Raji (cell line): ENCODE results near the gene MUC21.

Experiments
- POLR2A ChIP-seq: IDR thresholded peaks from 2 replicates; pipeline ENCODE4 v1.6.1; 2011; ENCODE audit warnings: low read depth, low read length, control low read depth; ENCODE audit not compliant: insufficient read depth

The MUC21 gene

DNA sequence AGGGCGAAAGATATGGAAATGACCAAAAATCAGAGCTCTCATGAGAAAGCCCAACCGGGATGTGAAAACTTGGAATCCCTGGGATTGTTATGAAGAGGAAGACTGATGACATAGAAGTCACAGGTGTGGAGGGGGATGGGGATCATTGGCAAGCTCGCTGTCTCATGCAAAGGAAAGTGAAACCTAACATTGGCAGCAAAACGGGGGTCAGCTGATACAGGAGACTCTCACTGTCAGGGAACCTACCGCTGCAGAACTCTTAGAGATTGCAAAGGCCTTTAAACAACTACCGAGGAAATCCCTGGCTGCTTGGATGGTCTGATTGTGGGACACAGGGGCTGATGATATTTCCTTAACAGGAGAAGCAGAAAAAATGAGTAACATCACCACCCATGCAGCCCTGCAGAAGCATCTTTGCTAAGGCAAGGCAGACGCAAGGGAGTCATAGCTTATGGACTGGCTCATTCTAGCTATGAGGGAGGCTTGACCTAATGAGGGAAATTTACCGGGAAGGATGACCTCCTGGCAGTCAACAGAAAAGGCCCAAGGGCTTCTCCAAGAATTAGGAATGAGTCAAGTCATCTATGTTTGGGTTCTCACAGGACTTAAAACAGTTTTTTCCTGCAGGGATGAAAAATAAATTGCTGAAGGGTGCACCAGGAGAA, 7.0 kb downstream of the MUC21 start:
- TF ChIP-seq POLR2A: no peak

DNA sequence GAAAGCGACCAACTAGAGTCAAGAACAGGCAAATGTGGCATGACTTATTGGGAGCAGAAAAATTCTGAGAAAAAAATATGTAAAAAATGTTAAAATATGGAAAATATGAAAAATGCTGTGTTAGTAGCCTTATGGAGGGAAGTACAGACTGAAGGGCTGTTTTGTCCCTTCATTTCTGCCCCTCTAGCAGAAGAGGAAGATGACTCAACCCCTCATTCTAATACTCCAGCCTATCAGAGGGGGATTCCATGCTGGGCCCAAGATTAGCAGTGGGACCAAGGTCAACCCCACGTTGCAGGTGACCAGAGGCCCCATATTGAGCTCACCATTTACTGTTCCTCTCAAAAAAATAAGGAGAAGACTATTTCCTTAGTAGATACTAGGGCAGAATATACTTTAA, 8.4 kb downstream of the MUC21 start:
- TF ChIP-seq POLR2A: no peak

DNA sequence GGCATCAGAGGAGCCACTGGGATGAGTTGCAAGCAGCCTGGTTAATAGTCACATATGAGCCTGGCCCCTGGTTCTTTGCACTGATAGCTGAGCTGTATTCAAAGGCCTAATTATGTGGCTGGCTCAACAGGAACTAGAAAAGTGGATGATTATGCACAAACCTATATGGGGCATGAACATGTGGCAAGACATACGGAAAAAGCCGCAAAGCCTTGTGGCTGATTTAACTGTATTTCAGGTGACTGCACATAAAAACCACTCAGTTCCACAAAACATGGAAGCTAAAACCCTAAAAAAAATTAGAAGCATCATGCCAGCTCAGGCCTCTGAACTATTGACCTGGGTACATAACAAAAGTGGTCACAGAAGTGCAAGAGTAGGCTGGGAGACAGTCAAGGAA, 13.8 kb downstream of the MUC21 start:
- no peak for TF ChIP-seq POLR2A

DNA sequence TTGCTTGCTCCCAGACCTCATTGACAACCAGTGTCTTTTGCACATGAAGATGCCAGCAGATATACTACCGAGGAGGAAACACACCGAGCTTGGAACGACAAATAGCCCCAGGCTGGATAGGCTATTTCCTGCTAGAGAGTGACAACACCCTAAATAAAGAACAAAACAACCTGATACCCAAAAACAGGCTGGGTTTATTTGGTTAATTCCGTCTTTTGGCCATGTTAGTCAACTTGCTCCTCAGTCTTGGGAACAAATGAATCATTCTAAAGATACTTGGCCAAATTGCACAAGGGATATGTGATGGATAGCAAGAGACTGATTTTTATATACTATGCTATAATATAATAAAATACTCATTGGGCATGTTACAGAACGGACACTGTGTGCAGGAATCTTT, 15.3 kb downstream of the MUC21 start:
- no peak for TF ChIP-seq POLR2A

DNA sequence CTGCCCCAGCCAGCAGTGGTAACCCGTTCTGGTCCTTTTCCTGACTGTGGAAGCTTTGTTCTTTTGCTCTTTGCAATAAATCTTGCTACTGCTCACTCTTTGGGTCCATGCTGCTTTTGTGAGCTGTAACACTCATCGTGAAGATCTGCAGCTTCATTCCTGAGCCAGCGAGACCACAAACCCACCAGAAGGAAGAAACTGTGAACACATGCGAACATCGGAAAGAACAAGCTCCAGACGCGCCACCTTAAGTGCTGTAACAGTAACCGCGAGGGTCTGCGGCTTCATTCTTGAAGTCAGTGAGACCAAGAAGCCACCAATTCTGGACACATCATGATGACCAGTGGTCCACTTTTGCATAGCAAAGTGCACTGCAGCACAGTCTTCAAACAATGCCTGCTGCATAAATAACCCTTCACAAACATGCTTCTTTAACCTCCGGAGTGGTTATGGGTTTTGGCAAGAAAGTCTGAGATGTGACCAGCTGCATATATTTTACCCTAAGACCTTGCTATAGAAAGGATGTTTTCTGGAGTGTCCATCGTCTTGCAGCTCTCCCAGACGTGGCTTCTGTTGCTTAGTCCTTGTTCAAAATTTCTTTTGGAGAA, 17.9 kb downstream of the MUC21 start:
- TF ChIP-seq POLR2A: no peak

DNA sequence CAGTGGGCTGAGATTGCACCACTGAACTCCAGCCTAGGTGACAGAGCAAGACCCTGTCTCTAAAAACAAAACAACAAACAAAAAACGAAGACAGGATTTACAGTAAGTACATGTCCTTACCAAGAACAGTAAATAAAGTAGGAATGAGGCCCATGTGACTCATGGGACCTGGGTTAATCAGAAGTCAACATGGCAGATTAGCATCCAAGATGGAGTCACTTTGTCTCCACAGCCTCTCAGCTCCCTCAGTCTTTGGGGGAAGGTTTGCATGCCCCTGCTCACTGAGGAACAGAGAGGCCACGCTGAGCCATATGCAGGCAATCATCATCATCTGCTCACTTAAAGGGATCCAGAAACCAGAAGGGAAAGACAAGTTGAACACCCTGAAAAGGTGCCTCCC, 19.0 kb downstream of the MUC21 start:
- no peak for TF ChIP-seq POLR2A

DNA sequence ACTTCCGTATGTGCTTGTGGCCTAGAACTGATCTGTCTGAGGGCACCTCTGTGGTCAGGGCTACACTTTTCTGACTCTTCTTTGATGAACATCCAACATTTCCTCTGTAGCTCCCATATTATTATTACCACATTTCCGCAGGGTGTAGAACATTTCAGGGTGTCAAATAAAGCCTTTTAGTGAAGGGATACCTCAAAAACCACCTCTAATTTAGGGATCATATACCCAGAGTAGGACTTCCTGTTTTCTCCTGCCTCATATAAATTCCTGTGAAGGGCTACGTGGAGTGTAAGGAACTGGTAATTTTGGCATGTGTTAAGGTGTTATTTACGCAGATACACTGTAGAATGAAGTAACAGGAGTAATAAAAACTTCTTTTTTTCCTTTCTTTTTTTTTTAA, 21.3 kb downstream of the MUC21 start:
- TF ChIP-seq POLR2A: no peak

DNA sequence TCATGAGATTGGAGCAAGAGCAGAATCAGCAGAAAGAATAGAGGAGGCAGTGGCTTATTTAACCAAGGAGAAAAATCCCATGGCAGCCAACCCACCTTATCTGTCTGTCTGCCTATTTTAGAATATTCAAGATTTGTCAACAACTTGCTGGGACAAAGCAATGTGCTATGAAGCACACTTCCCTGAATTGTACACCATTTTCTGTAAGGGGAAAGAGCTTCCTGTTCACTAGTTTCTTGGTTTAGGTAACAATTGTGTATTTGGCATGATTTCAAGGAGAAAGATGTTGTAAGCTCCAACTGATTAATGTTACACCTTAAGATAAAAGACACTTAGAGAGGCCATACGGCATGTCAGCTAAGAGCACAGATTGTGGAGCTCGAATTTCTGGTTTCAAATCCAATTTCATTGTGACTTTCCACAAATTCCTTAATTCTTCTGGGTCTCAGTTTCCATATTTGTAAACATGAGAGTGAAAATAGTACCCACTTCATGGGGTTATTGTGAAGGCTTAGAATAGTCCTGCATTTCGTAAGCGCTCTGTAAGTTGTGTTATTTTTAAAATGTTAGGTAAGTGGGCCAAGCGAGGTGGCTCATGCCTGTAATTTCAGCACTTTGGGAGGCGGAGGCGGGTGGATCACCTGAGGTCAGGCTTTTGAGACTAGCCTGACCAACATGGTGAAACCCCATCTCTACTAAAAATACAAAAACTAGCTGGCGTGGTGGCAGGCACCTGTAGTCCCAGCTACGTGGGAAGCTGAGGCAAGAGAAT, 21.9 kb downstream of the MUC21 start:
- TF ChIP-seq POLR2A: no peak

DNA sequence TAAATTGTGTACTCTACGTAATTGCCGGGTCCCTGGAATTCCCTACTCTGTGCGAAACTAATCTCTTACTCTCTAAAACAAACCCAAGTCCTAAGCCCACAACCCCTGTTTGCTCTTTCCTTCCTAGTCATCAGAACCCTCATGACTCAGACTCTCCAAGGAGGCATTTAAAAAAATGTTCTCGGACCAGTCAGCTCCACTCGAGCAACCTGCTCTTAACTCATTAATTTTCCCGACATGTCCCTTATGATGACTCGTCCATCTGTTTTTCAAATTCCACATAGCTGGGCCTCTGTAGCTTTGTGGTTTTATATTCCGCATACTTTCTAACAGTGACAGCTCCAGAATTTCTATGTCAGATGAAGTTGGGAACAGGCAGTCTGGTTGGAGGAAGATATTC, 24.2 kb downstream of the MUC21 start:
- no peak for TF ChIP-seq POLR2A

DNA sequence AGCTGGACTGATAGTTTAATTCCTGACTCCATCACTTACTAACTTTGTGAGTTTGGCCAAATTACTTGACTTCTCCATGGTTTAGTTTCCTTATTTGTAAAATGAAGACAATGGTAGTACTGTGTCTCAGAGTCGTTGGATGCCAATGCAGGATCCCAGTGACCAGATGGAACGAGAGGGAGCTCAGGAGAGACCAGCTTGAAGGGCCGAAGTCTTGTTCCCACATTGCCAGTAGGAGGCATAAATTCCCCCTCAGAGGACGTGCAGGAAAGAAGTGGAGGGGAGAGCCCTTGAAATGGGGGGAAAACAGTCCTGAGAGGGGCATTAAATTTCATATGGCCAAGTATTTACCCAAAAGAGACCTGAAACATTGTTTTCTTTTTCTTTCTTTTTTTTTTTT, 24.6 kb downstream of the MUC21 start:
- TF ChIP-seq POLR2A: no peak

DNA sequence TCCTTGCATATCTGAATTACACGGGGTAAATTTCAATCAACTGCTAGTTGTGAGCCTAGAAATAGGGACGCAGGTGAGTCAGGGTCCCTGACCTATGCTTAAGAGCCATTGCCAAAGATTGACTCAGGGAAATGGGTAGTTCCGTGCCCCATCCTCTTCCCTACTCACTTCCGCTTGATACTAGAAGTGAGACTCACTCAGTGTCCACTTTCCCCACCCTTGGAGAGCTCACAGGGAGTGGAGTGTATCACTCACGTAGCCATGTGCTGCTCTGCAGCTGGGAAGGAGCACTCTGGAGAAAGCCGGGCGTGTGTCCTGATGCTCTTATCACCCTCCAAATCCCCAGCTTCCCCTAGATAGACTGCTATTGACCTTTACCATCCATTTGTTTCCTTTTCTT, 26.2 kb downstream of the MUC21 start:
- TF ChIP-seq POLR2A: no peak

DNA sequence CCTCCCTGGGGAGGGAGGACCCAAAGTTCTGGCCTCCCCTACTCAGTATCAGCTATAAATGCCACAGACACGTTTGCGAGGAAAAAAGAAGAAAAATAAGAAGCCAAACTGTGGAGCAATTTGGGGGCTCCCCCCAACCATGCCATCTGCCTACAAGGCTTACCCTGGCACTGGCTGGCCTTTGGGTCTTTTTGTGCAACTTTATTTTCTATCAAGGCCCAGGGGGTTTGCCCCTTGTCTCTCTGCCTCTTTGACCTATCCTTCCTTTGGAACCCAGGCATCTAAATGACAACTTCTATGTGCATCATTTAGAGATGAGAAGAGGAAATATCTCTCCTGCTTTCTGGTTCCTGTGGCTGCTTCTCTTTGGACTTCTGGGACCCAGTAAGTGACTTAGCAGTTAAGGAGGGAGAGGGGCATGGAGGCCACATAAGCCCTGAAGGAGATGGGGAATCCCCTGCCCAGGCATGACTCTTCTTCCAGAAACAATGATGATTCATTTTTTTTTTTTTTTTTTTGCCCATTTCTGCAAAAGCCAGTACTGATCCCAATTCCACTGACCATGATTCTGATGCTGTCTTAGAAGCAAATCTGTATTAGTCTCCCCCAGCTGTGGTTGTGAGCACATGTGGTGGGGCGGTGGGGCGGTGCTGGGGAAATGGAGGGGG, 27.0 kb downstream of the MUC21 start, which contains the start of gene MUC22:
TSS of gene MUC22 (plus strand) at position 82 of the 668 bp plus-strand sequence. CDS start at position 315, 233 bp downstream.
- no peak for TF ChIP-seq POLR2A

DNA sequence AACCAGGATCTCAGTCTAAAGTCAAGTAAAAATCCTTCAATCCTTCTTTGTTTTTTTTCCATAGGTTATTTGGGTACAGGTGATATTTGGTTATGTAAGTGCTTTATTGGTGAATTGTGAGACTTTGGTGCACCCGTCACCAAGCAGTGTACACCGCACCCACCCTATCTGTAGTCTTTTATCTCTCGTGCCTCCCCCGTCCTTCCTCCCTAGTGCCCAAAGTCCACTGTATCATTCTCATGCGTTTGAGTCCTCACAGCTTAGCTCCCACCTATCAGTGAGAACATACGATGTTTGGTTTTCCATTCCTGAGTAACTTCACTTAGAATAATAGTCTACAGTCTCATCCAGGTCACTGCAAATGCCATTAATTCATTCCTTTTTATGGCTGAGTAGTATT, 27.6 kb downstream of the MUC21 start:
- TF ChIP-seq POLR2A: no peak

DNA sequence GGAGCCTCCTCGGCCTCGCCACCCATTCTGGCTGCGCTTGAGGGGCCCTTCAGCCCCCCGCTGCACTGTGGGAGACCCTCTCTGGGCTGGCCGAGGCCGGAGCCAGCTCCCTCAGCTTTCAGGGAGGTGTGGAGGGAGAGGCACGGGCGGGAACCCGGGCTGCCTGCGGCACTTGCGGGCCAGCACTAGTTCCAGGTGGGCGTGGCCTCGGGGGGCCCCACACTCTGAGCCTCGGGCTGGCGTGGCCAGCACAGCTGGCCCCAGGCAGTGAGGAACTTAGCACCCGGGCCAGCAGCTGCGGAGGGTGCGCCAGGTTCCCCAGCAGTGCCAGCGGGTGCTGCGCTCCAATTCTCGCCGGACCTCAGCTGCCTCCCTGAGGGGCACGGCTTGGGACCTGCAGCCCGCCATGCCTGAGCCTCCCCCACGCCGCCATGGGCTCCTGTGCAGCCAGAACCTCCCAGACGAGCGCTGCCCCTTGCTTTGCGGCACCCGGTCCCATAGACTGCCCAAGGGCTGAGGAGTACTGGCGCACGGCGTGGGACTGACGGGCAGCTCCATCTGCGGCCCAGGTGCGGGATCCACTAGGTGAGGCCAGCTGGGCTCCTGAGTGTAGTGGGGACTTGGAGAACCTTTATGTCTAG, 33.3 kb downstream of the MUC21 start:
- TF ChIP-seq POLR2A: no peak

DNA sequence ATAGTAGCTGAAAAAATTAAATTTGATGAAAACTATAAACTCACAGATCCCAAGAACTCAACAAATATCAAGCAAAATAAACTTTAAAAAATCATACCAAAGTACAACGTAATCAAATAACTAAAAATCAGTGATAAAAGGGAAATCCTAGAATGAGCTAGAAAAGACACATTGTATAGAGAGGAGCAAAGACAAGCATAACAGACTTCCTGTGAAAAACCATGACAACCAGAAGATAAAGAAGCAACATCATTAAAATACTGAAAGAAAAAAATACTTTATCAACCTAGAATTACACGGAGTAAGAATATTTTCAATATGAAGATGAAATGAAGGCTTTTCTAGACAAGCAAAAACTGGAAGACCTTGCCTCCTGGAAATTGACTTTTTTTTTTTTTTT, 36.5 kb downstream of the MUC21 start:
- no peak for TF ChIP-seq POLR2A

DNA sequence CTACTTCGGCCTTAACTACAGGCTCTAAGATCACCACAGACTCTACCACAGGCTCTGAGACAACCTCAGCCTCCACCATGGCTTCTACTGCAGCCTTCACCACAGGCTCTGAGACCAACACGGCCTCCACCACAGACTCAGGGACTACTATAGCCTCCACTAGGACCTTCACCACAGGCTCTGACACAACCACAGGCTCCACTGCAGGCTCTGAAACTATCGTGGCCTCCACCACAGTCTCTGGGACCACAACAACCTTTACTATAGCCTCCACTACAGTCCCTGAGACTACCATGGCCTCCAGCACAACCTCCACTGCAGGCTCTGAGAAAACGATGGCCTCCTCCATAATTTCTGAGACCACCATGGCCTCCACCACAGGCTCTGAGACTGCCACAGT, 42.1 kb downstream of the MUC21 start:
- no peak for TF ChIP-seq POLR2A

DNA sequence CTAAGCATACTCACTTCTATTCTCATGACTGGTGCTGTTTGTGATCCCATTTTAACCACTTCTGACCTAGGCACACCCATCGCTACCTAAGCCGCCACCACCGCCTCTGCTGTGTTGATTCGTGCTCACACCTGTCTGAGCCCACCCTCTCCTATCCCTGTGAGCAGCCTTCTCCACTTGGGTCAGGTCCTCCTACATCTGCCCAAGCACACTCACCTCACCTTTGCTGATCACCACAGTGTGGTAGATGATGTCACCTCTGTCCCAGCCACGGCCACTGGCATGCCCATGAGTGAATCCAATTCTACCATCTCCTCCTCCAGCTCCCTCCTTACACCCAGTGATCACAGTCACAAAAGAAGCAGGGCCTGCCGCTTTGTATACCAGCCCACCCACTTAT, 47.6 kb downstream of the MUC21 start:
- no peak for TF ChIP-seq POLR2A
